IMR-90 (cell line): Measurements from ENCODE around the gene RASSF5. TPM values are rescaled to one million over a fixed set of nuclear protein-coding genes. Genes with fewer than 3 reads are reported as not detected.

Experiments used
- ATAC-seq: fragments of 200-7000 bp; cut with Tn5 transposase; 2 replicates; pipeline ENCODE4 v1.9.1; 2020; ENCODE audit warnings: low read depth, mild to moderate bottlenecking, moderate library complexity
- BruUV-seq: library from RNA; stranded (reverse); fragments of 400-500 nt; replicated peaks from 2 replicates; lab custom pipeline; 2021; lab: Mats Ljungman, UMichigan
- CTCF ChIA-PET: fragments of 300-600 bp; formaldehyde crosslinking; extraction: SDS; loops from one replicate; lab custom pipeline; 2021; ENCODE audit warnings: antibody characterized with exemption; lab: Yijun Ruan, JAX
- POLR2A ChIA-PET: fragments of 300-600 bp; sonication (Branson Sonifier 250); formaldehyde crosslinking; loops from one replicate; lab custom pipeline; 2022; ENCODE audit warnings: antibody characterized with exemption; ENCODE audit not compliant: unreplicated experiment; lab: Charles Lee
- DNase-seq: peaks from one replicate; pipeline ENCODE4 v3.0.0; 2013
- H2AFZ ChIP-seq: replicated peaks from 2 replicates; pipeline ENCODE3; 2013; ENCODE audit warnings: low read length, mild to moderate bottlenecking; ENCODE audit not compliant: poor library complexity
- H2AK5ac ChIP-seq: 2 replicates; pipeline ENCODE4 v1.6.1; 2013; ENCODE audit warnings: low read depth, low read length, inconsistent platforms
- H2AK9ac ChIP-seq: replicated peaks from 2 replicates; pipeline ENCODE3; 2013; ENCODE audit warnings: mild to moderate bottlenecking, low read depth, low read length, moderate library complexity; ENCODE audit not compliant: poor library complexity
- H2BK120ac ChIP-seq: 2 replicates; pipeline ENCODE4 v1.6.1; 2013; ENCODE audit warnings: low read depth, low read length, inconsistent platforms
- H2BK15ac ChIP-seq: 3 replicates; pipeline ENCODE4 v1.6.1; 2013; ENCODE audit warnings: low read depth, low read length, inconsistent platforms
- H2BK20ac ChIP-seq: 2 replicates; pipeline ENCODE4 v1.6.1; 2013; ENCODE audit warnings: low read depth, mild to moderate bottlenecking, inconsistent platforms, low read length, moderate library complexity
- H2BK5ac ChIP-seq: 2 replicates; pipeline ENCODE4 v1.6.1; 2013; ENCODE audit warnings: mild to moderate bottlenecking, low read depth, low read length, inconsistent platforms; ENCODE audit not compliant: poor library complexity, severe bottlenecking
- H3K14ac ChIP-seq: replicated peaks from 2 replicates; pipeline ENCODE4 v1.6.1; 2013; ENCODE audit warnings: low read depth, low read length, inconsistent platforms
- H3K18ac ChIP-seq: 2 replicates; pipeline ENCODE4 v1.6.1; 2013; ENCODE audit warnings: low read depth, low read length, control low read depth
- H3K23ac ChIP-seq: 2 replicates; pipeline ENCODE4 v1.6.1; 2013; ENCODE audit warnings: low read depth, low read length, inconsistent platforms
- H3K27ac ChIP-seq: 2 replicates; pipeline ENCODE4 v1.5.1; 2013; ENCODE audit warnings: mild to moderate bottlenecking, control low read depth, low read length; ENCODE audit not compliant: insufficient read depth
- H3K27me3 ChIP-seq: 2 replicates; pipeline ENCODE4 v1.6.1; 2013; ENCODE audit warnings: low read length; ENCODE audit not compliant: control insufficient read depth, insufficient read depth
- H3K36me3 ChIP-seq: 2 replicates; pipeline ENCODE4 v1.6.1; 2013; ENCODE audit warnings: low read length, mixed read lengths; ENCODE audit not compliant: control insufficient read depth, insufficient read depth
- H3K4ac ChIP-seq: 2 replicates; pipeline ENCODE4 v1.6.1; 2013; ENCODE audit warnings: low read depth, low read length, inconsistent platforms
- H3K4me1 ChIP-seq: 2 replicates; pipeline ENCODE4 v1.6.1; 2013; ENCODE audit warnings: low read length, mixed read lengths; ENCODE audit not compliant: control insufficient read depth, insufficient read depth
- H3K4me2 ChIP-seq: 2 replicates; pipeline ENCODE4 v1.6.1; 2013; ENCODE audit warnings: low read depth, mild to moderate bottlenecking, control low read depth, low read length, moderate library complexity
- H3K4me3 ChIP-seq: 2 replicates; pipeline ENCODE4 v1.5.1; 2013; ENCODE audit warnings: low read depth, mild to moderate bottlenecking, control low read depth, low read length, moderate library complexity; ENCODE audit not compliant: insufficient read depth
- H3K56ac ChIP-seq: 2 replicates; pipeline ENCODE4 v1.6.1; 2013; ENCODE audit warnings: low read length, inconsistent platforms; ENCODE audit not compliant: insufficient read depth; ENCODE audit errors: extremely low read depth
- H3K79me1 ChIP-seq, 2 experiments: 2 replicates each; pipeline ENCODE4 v1.6.1; 2013; ENCODE audit warnings: low read length in 2 of 2, inconsistent platforms in 1 of 2, low read depth in 1 of 2
- H3K9ac ChIP-seq: 2 replicates; pipeline ENCODE4 v1.6.1; 2013; ENCODE audit warnings: low read depth, low read length, control low read depth
- H3K9me1 ChIP-seq: 2 replicates; pipeline ENCODE4 v1.6.1; 2013; ENCODE audit warnings: low read length, inconsistent platforms; ENCODE audit not compliant: insufficient read depth
- H3K9me3 ChIP-seq: 2 replicates; pipeline ENCODE4 v1.6.1; 2013; ENCODE audit warnings: low read length; ENCODE audit not compliant: control insufficient read depth, insufficient read depth
- H4K20me1 ChIP-seq: 2 replicates; pipeline ENCODE4 v1.6.1; 2013; ENCODE audit warnings: low read length, inconsistent platforms; ENCODE audit not compliant: insufficient read depth
- H4K5ac ChIP-seq: 2 replicates; pipeline ENCODE4 v1.6.1; 2013; ENCODE audit warnings: mild to moderate bottlenecking, low read depth, low read length, control low read depth
- H4K8ac ChIP-seq, 2 experiments: 2 replicates each; pipeline ENCODE4 v1.6.1; 2013; ENCODE audit warnings: low read depth in 2 of 2, low read length in 2 of 2, control low read depth in 1 of 2, inconsistent platforms in 1 of 2
- H4K91ac ChIP-seq: 2 replicates; pipeline ENCODE4 v1.6.1; 2013; ENCODE audit warnings: low read depth, low read length, inconsistent platforms; ENCODE audit not compliant: insufficient read depth
- MAZ ChIP-seq: IDR thresholded peaks from 2 replicates; pipeline ENCODE4 v1.6.1; 2012; ENCODE audit warnings: low read depth, mild to moderate bottlenecking, low read length, improper control_type of control experiment, moderate library complexity, borderline replicate concordance
- WGBS, 2 experiments: methylation state at CpG; one replicate each; pipeline versions ENCODE4 v1.1.5 to v1.1.7; 2013; ENCODE audit warnings: missing lambda C conversion rate in 2 of 2; ENCODE audit not compliant: insufficient read length in 1 of 2; ENCODE audit errors: extremely low coverage in 2 of 2; 5-methylcytosine and 5-hydroxymethylcytosine counted together
- dilution Hi-C: fragments of 300-500 bp; cut with HindIII; formaldehyde crosslinking; loops from one replicate; pipeline ENCODE4 v1.14.3; 2018; ENCODE audit warnings: low sequenced_read_pairs; ENCODE audit not compliant: unreplicated experiment
- in situ Hi-C: fragments of 300-500 bp; cut with MboI; formaldehyde crosslinking; loops from 3 replicates; pipeline ENCODE4 v1.14.3; 2019; ENCODE audit warnings: low sequenced_read_pairs, inconsistent platforms, mixed read lengths
- intact Hi-C: fragments of 100-400 bp; cut with micrococcal nuclease; formaldehyde crosslinking; loops from 2 replicates; pipeline ENCODE4 v1.10.0; 2022
- polyA plus RNA-seq, 3 experiments: library from polyadenylated mRNA; depleted of rRNA; stranded (reverse); fragments of >200 nt; gene quantifications; 2 replicates each; pipeline ENCODE4 v1.2.3, GENCODE V29; 2012; ENCODE audit warnings: low replicate concordance in 1 of 3
- total RNA-seq: library from RNA; depleted of rRNA; stranded (reverse); fragments of >200 nt; gene quantifications from 2 replicates; pipeline ENCODE4 v1.2.3, GENCODE V29; 2012
- TF ChIP-seq, protein P1 (sequence below): fragments of 150-350 bp; IDR thresholded peaks from 2 replicates; pipeline ENCODE4 v1.6.1; 2016; ENCODE audit warnings: low read depth, mild to moderate bottlenecking, low read length, moderate library complexity, borderline replicate concordance

RASSF5 gene
- total and polyA plus RNA-seq, 2 of the 4 experiments (the other 2 are of a cell fraction) = 0.18 to 1.1 TPM

DNA sequence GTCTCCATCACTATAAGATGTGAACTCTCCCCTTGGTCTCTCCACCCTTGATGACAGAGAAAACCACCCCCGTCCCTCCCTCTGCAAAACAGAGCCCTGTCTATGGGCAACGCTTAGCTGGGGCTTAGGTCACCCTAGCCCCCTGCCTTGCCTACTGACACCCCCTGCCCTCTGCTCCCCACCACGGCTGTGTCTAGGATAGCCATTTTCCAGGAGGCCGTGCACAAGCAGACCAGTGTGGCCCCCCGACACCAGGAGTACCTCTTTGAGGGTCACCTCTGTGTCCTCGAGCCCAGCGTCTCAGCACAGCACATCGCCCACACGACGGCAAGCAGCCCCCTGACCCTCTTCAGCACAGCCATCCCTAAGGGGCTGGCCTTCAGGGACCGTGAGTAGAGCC lies 28.6 kb upstream of the RASSF5 start:
- DNase-seq = no peak
- no peak overlapping the region for H3K27ac ChIP-seq
- POLR2A ChIA-PET = no interaction called here
- no peak overlapping the region for H3K4me2 ChIP-seq
- no peak overlapping the region for H3K23ac ChIP-seq
- no peak overlapping the region for H3K56ac ChIP-seq
- H3K14ac ChIP-seq = no peak overlapping the region
- no peak overlapping the region for H4K91ac ChIP-seq
- intact Hi-C loops = loop anchor here (1.0 to 10.0 kb wide), 3 partner anchors 105 to 506 kb away; no protein-coding TSS in a partner anchor
- H3K9ac ChIP-seq = no peak overlapping the region
- H3K79me1 ChIP-seq = peaks cover 0 to 7% of the 10 kb centered on the region in 2 experiments; a peak in 1 of 4 replicates
- no peak overlapping the region for H4K8ac ChIP-seq
- 86% methylated on average over 5 of the region's 11 CpGs; no CpG with 5 or more reads in 1 of the 2 experiments for WGBS, 2 experiments
- in situ Hi-C loops = no loop called here
- H2BK15ac ChIP-seq = no peak overlapping the region
- H4K20me1 ChIP-seq = no peaks in the 10 kb centered on the region; the same call in 1 of the 2 replicates
- ATAC-seq = no peak
- no peak overlapping the region for H2BK120ac ChIP-seq
- H3K36me3 ChIP-seq = peaks cover 47% of the 10 kb centered on the region
- no peak overlapping the region for H2BK20ac ChIP-seq
- H3K4ac ChIP-seq = no peak overlapping the region
- H3K9me1 ChIP-seq = peaks cover 8% of the 10 kb centered on the region
- dilution Hi-C loops = no loop called here
- no peaks in the 10 kb centered on the region for H3K9me3 ChIP-seq
- H2AFZ ChIP-seq = no peak overlapping the region
- no peak overlapping the region for H3K18ac ChIP-seq
- no peak overlapping the region for H2AK9ac ChIP-seq
- no peaks in the 10 kb centered on the region for H3K27me3 ChIP-seq
- H4K5ac ChIP-seq = no peak overlapping the region
- H2AK5ac ChIP-seq = no peak overlapping the region
- H3K4me1 ChIP-seq = peaks cover 9% of the 10 kb centered on the region
- TF ChIP-seq, protein P1, sequence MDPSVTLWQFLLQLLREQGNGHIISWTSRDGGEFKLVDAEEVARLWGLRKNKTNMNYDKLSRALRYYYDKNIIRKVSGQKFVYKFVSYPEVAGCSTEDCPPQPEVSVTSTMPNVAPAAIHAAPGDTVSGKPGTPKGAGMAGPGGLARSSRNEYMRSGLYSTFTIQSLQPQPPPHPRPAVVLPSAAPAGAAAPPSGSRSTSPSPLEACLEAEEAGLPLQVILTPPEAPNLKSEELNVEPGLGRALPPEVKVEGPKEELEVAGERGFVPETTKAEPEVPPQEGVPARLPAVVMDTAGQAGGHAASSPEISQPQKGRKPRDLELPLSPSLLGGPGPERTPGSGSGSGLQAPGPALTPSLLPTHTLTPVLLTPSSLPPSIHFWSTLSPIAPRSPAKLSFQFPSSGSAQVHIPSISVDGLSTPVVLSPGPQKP = no peak
- TF ChIP-seq MAZ = no peak
- no TSS peak for BruUV-seq
- no peak overlapping the region for H2BK5ac ChIP-seq
- H3K4me3 ChIP-seq = no peak overlapping the region
- CTCF ChIA-PET = interaction anchor here (0.7 to 1.7 kb wide), 6 partner anchors 9 to 215 kb away, joined by 3 to 10 read pairs (median 4); partner anchors contain the start of gene IKBKE
